ENCODE measurements around the gene FYN.
"Not testable (repeated sequence)": the region's sequence is repeated elsewhere in the genome, so short reads cannot be mapped to it uniquely, and the experiment has no call there.

The FYN gene

DNA sequence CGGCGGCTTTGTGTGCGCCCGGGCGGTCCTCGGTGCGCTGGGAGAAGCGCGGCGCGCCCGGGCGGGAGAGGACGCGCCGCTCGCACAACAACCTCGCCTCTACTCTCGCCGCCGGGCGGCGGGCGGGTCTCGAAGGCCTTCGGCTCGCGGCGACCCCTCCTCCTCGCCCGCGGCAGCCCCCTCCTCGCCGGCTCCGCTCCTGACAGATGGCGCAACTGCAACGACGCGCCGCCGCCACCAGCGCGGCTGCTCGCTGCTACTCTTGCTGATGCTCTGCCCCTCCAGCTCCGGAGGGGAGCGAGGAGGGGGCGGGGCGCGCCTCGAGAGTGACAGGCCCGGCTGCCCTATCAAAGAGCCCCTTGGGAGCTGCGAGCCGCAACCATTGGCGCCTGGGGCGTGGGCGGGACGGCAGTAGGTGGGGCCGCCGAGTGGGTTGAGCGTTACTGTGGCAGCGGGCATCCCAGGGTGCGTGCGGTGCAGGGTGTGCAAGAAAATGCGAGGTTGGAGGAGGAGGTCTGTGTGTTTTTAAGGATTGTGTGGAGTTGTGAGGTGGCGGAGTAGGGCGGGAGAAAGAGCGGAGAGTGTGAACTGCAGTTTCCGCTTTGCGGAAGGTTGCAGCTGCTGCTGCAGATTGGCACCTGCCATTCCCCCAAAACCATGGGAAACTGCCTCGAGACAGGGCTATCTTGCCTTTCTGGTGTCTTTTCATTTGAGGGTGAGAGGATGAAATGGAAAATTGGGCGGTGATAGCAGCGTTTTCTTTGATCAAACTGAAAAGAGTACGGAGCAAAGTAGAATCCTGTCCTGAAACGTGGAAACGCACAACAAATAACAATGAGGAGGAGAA is at the start of gene FYN:
Gene FYN, minus strand, starts transcription at position 275 of the 847 bp plus-strand sequence. CDS start 153,401 bp downstream, outside the sequence.
- DNase-seq = peak; percentile 93

DNA sequence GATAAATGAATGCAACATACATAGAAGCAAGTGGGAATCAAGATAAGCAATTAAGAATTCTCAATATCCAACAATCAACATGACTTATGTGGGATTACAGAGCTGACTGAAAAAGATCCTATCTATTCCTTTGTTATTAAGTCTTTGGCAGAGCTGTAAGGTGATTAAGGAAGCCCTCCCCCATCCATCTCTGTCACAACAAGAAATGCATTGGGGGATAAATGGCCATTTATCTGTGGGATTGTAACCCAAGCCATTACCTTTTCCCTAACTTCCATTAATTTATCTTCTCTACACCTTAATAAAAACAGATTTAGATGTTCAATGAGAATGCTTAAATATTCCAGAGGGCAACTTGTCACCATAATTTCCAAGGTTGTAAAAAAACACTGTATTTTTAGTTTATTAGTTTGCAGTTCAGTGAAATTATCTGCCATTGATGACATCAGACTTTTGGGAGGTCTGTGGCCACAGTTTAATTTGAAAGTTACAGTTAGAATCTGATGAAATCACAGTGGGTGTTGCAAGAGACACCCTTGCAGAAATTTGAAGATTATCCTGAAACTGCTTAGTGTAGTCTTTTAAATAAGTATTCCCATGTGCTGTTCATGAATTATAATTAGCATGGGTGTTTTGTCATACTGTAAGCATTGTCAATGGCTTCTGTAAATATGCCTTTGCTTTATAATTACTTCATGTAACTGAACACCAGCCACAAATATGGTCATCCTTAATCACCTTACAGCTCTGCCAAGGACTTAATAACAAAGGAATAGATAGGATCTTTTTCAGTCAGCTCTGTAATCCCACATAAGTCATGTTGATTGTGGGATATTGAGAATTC is 49.4 kb upstream of the FYN start:
- no peak for DNase-seq

DNA sequence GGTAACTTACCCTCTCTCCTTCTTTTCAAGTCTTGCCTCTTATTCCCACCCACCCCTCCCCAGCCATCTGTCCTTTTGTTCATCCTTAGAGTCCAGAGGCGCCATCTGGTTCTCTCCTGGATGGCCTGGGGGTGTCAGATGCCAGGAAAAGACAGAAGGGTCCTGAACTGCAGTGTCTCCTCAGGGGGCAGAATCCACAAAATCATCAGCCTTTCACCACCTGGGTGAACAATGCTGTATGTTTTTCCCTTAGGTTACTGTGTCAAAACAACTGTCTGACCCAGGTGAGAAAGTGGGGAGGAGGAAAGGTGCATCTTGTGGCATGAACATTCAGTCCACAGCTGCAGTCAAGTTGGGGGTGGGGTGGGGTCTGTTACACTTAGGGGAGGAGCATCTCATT is 47.9 kb upstream of the FYN start:
- DNase-seq = no peak

DNA sequence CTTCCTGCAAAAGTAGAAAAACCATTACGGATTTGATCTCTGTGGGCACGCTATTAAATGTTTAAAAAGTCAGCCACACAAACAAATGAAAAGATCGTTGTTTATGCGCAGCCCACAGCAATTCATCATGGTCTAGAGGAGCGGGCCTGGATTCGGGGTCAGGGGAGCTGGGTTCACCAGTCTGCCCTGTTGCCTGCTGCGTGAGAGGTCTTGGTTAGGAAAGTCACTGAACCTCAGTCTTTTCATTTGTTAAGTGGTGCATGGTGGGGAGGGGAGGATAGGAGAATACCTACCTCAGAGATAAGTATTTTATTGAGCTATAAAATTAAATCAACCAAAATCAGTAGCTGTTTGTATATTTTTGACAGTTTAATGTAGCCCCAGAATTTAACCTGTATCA is 47.3 kb upstream of the FYN start:
- DNase-seq = no peak

DNA sequence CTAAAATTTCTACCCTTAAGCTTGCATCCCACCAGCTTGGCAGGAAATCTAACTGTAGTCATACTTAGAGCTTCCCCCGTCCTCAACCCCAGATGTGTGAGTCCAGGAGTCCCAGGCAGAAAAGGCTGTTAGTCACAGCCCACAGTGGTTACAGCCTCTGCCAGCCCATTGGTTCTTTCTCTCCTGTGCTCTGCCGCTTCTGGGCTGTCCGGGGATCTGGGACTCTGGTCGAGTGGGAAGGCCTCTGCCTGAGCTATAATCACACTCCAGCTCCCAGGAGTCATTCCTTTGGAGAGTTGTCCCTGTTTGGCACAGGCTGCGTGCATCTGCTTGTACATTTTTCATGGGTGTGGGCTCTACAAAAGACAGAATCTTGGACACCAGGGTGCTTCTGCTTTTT is 45.6 kb upstream of the FYN start:
- no peak for DNase-seq

DNA sequence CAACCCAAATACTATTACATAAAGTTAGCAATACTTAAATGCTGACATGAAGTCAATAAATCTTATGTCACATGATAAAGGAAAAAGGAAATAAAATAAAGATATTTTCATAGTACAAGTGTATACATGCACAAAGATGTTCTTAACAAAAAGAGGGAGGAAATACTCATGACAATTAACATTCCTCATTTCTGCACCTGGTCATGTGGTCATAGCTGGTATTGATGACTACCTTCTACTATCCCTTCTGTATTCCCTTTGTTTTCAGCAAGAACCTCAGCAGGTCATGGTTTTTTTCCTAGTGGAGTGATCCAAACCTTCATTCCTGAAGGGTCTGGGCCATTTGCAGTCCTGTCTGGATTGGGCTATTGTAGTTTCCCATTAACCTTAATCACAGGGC is 43.5 kb upstream of the FYN start:
- no peak for DNase-seq

DNA sequence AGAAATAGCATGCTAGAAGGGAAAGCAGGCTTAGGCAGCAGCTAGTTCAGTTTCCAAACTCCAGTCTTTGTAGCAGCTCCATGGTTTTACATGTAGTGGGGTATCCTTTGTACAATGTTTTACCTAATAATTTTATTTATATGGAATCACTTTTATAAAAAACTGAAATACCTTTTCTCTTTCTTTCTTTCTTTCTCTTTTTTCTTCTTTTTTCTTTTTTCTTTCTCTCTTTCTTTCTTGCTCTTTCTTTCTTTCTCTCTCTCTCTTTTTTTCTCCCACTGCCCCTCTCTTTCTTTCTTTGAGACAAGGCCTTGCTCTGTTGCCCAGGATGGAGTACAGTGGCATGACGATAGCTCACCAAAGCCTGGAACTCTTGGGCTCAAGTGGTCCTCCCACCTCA is 41.4 kb upstream of the FYN start:
- no peak for DNase-seq

DNA sequence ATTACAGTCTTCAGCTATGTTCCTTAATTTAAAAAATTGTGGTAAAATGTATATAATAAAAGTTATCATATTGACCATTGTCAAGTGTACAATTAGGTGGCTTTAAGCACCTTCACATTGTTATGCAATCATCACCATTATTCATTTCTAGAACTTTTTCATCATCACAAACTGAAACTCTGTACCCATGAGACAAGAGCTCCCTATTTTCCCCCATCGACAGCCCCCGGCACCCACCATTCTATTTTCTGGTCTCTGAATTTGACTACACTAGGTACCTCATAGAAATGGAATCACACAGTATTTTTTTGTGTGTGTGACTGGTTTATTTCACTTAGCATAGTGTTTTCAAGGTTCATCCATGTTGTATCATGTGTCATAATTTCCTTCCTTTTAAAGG is 39.7 kb upstream of the FYN start:
- no peak for DNase-seq

DNA sequence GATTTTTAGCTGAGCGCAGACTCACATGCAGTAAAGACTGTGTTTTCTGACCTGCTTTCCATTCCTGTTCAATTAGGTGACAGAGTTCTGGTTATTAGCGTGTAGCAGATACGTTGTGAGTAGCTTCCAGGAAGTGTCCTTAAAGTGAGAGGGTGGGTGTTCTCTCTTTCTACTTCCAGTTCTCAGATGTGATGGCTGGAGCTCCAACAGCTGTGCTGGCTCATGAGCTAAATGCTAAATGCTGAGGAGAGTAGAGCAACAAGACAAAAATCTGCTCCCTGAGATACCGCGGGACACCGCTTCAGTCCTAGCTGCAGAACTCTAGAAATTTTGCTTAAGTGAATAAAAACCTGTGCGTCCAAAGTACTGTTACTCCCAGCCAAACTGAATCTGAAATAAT is 38.2 kb upstream of the FYN start:
- DNase-seq = no peak

DNA sequence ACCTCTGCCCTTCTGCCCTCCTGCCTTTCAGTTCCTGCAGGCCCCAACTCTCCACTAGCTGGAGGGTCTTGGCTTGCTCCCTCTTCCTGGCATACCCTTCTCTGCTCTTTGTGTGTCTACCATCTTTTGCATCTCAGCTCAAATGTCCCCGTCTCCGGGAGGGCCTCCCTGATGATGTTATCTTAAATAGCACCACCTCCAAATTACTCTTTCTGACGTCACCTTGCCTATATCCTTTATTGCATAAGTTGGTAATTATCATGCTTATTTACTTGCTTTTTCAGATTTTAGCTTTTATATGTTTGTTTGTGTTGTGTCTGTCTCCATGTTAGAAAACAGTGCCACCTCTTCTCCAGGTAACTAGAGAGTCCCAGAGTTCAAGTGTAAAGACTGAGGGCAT is 36.0 kb upstream of the FYN start:
- no peak for DNase-seq

DNA sequence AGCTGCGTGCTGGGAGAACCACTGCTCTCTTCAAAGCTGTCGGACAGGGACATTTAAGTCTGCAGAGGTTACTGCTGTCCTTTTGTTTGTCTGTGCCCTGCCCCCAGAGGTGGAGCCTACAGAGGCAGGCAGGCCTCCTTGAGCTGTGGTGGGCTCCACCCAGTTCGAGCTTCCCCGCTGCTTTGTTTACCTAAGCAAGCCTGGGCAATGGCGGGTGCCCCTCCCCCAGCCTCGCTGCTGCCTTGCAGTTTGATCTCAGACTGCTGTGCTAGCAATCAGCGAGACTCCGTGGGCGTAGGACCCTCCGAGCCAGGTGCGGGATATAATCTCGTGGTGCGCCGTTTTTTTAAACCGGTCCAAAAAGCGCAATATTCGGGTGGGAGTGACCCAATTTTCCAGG is 35.1 kb upstream of the FYN start:
- DNase-seq = not testable (repeated sequence)

DNA sequence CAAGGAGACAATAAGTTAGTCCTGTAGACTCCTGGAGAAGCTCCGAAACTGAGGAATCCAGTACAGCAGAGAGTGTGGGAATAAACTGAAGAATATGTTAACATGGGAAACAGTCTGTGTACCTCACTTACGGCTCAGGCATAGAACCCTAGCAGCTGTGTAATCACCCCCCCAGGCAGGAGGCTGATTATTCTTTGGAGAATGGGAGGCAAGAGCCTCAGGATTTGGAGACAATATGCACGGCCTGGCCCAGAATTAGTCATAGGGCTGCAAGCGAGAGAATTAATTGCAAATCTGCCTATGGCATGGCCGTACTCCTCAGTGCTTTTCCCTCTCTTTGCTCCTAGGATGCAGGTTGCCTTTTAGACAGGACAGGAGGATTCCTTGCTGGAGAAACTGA is 27.5 kb upstream of the FYN start:
- no peak for DNase-seq

DNA sequence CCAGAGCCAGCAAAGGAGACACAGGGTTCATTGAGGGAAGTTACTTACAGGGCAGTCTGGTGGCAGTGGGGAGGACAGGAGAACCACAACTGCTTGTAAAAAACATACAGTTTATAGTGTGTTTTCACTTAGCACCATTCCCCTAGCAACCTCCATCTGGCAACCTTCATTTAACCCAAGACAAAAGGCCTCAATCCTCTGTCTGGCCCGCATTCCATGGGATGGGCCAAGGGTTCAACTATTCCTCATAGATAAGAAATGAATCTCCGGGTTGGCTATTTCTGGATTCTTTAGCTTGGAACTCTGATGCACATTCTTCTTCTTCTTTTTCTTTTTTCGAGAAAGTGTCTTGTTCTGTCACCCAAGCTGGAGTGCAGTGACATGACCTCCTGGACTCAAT is 26.3 kb upstream of the FYN start:
- DNase-seq = no peak

DNA sequence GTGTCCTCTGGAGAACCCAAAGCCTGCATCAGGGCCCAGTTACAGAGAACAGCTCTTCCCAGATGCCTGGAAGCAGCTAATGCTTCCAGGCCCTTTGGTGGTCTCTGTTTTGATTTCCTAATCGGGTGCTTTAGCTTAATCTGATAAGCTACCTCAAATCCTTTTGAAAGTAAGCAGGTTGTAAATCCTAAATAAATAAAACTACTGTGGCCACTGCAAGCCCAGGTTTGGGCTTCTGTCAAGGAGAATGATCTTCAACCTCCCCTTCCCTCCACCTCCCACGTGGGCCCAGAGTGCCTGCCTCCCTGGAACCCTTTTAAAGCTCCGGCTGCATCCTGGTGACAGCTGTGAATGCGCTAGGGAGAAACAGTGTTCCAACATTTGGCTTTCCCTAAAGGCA is 25.2 kb upstream of the FYN start:
- DNase-seq = no peak

DNA sequence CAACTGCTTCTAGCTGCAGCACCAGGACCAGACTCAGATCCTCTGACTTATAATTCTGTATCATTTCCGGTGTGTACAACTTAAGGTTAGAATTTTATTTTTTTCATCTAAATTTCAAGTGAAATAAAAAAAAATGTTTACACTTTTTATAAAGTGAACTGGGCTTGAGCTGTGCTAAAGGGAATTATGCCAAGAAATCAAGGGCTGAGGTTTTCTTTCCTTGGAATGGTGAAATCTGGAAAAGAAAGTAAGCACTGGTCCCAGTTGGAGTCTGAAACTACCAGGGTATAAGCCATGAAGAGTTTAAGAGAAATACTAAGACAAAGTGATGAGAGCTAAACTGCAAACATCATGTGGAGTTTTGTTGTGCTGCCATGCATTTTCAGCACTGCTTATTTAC is 21.7 kb upstream of the FYN start:
- no peak for DNase-seq

DNA sequence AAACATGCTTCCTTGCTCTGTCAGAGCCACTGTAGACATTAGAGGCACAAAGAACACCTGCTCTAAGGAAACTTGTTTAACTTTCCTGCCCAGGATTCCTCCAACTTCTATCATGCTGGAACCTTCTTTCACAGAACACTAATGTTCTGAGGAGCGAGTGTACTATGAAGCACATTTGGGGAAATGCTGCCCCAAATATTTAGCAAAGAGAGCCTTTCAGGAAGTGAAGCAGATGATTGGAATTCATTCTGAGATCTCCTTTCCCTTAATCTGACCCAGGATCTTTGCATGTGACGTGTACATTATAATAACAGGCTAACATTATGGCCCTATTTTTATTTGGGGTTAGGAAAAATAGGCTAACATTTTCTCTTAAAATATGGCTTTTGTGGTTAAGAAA is 21.0 kb upstream of the FYN start:
- no peak for DNase-seq

DNA sequence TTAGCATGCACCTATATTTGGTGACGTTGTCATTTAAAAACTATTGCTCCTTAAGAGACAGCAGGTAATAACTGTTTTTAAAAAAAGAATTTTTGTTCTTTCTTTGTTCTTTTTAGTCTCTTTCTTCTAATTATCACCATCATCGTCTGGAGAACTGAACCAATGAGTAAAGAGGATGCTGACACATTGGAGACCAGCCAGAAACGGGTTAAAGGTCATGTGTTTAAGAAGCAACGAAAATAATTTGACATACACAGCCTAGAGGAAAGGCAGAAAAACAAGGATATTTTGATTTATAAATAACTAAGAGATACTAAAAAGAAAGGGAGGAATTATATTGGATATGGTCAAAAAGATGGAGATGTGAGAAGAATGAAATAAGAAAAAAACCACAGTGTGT is 19.2 kb upstream of the FYN start:
- DNase-seq = no peak

DNA sequence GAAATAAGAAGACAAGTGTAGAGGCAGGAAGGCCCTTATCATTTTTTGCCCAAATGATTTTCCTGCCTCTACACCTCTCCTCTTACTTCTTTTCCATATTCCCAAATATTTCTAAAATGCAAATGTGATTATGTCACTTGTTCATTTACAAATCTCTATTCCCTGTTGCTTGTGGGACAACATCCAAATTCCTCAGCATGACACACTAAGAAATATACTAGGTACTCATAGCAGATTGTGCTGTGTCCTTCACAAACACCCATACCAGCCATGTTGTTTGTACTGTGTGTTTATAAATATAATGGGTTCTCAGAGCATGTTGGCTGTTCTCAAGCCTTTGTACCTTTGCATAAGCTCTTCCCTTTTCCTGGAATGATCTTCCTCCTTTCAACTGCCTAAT is 17.7 kb upstream of the FYN start:
- DNase-seq = no peak

DNA sequence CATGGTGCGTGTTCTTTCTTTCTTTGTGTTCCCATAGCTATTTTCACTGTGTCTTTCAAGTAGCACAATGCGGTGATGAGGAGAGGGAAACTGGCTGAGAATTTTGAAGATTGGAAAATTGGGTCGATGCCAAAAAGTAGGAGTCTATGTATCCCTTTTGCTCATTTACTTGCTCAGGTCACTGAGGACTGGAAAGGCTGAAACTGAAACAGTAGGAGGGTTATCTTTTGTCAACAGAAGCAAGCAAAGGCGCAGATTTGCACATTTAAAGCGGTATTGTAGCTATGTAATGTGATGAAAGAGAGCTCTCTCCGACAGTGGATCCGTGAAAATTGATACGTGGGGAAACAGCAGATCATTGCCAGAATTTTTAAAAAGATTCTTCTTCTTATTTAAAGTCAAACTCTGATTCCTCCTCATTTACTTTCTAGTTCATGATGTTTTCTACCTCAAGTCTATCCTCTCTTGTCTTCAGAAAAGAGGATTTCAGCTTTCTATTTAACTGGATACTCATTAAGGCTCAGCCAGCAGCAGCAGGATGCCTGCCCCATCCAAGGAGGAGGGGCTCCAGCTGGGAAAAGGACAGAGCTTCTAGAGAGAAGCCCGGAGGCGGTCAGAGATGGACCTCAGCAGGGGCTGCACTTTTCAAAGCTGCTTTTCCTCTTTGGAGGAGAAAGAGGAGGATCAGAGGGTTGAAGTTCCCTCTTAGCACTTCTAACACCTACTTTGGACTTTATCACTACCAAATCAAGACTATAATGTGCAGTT is 15.9 kb upstream of the FYN start:
- no peak for DNase-seq

DNA sequence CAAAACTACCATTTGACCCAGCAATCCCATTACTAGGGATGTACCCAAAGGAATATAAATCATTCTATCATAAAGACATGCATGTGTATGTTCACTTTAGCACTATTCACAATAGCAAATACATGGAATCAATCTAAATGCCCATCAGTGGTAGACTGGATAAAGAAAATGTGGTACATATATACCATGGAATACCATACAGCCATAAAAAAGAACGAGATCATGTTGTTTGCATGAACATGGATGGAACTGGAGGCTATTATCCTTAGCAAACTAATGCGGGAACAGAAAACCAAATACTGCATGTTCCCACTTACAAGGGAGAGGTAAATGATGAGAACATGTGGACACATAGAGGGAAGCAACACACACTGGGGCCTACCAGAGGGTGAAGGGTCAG is 13.5 kb upstream of the FYN start:
- not testable (repeated sequence) for DNase-seq

DNA sequence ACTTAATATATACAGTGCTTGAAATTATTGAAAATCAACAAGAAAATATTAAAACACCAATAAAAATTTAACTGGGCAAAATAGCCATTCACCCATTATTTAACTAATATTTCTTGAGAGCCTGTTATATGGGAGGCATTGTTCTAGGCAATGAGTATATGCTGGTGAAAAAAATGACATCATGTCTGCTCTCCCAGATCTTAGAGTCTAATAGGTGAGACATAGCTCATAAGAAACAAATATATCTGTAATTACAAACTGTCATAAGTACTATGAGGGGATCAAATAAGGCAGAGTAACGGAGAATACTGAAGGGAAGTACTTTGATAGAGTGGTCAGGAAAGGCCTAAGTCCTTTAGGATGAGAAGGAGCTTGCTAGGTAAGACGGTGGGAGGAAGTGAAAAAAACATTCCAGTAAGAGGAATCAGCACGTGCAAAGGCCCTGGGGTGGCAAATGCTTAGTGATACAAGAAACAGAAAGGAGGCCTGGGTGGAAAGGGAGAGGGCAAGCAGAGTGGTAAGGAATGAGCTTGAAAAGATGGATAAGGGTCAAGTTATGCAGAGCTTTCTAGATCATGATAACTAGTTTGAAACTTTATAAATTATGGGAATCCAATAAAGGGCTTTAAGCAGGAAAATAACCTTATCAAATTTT is 12.2 kb upstream of the FYN start:
- DNase-seq = no peak

DNA sequence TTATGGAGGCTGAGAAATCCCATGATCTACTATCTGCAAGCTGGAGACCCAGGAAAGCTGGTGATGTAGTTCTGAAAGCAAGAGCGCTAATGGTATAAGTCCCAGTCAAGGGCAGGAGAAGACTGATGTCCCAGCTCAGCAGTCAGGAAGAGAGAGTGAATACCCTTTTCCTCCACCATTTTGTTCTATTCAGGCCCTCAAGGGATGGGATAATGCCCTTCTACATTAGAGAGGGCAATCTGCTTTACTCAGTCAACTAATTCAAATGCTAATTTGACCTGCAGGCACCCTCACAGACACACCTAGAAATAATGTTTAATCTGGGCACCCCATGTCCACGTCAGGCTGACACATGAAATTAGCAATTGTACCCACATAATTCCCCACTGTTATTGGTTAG is 10.8 kb upstream of the FYN start:
- no peak for DNase-seq
